HepG2 (cell line): ENCODE measurements around the gene RPL18. TPM values are rescaled to one million over a fixed set of nuclear protein-coding genes. Genes with fewer than 3 reads are reported as not detected.

Source experiments
- AKAP8 ChIP-seq: sonication (generic); formaldehyde crosslinking; IDR thresholded peaks from 2 replicates; pipeline ENCODE4 v1.5.1; 2020; ENCODE audit warnings: mild to moderate bottlenecking, missing genetic modification reagents
- DBP ChIP-seq: sonication (generic); formaldehyde crosslinking; IDR thresholded peaks from 2 replicates; pipeline ENCODE4 v1.4.0; 2020; ENCODE audit warnings: missing genetic modification reagents; ENCODE audit errors: not compliant biosample characterization
- FLYWCH1 ChIP-seq: sonication (generic); formaldehyde crosslinking; IDR thresholded peaks from 2 replicates; pipeline ENCODE4 v1.8.1; 2023; ENCODE audit warnings: mild to moderate bottlenecking, missing genetic modification reagents
- IRF1 ChIP-seq: sonication (generic); formaldehyde crosslinking; IDR thresholded peaks from 2 replicates; pipeline ENCODE4 v1.4.0; 2020; ENCODE audit warnings: low read depth, mild to moderate bottlenecking, missing genetic modification reagents
- NFIC ChIP-seq: IDR thresholded peaks from 2 replicates; pipeline ENCODE4 v1.6.1; 2012; ENCODE audit warnings: mild to moderate bottlenecking, low read length, inconsistent platforms
- PBX2 ChIP-seq: IDR thresholded peaks from 2 replicates; pipeline ENCODE4 v1.6.1; 2016; ENCODE audit warnings: control low read depth
- TFDP1 ChIP-seq: IDR thresholded peaks from 2 replicates; pipeline ENCODE4 v1.6.1; 2016; ENCODE audit warnings: missing compliant biosample characterization, missing genetic modification reagents, borderline replicate concordance
- XBP1 ChIP-seq: sonication (generic); formaldehyde crosslinking; IDR thresholded peaks from 2 replicates; pipeline ENCODE4 v1.5.0; 2020; ENCODE audit warnings: missing genetic modification reagents
- ZBTB26 ChIP-seq: IDR thresholded peaks from 2 replicates; pipeline ENCODE4 v1.6.1; 2016; ENCODE audit warnings: missing compliant biosample characterization, missing genetic modification reagents, borderline replicate concordance
- ZNF124 ChIP-seq: sonication (generic); formaldehyde crosslinking; IDR thresholded peaks from 2 replicates; pipeline ENCODE4 v1.4.0; 2020; ENCODE audit warnings: missing genetic modification reagents
- ZNF17 ChIP-seq: sonication (generic); formaldehyde crosslinking; IDR thresholded peaks from 2 replicates; pipeline ENCODE4 v1.5.0; 2020; ENCODE audit warnings: mild to moderate bottlenecking, missing genetic modification reagents
- ZNF275 ChIP-seq: sonication (generic); formaldehyde crosslinking; IDR thresholded peaks from 2 replicates; pipeline ENCODE4 v1.8.0; 2022; ENCODE audit warnings: missing genetic modification reagents, mild to moderate bottlenecking, inconsistent platforms, borderline replicate concordance
- ZNF280B ChIP-seq: sonication (generic); formaldehyde crosslinking; IDR thresholded peaks from 2 replicates; pipeline ENCODE4 v1.5.0; 2020; ENCODE audit warnings: missing genetic modification reagents, mild to moderate bottlenecking, borderline replicate concordance
- ZNF619 ChIP-seq: sonication (generic); formaldehyde crosslinking; IDR thresholded peaks from 2 replicates; pipeline ENCODE4 v1.4.0; 2020; ENCODE audit warnings: mild to moderate bottlenecking, missing genetic modification reagents
- ZNF788 ChIP-seq: sonication (generic); formaldehyde crosslinking; IDR thresholded peaks from 2 replicates; pipeline ENCODE4 v1.5.0; 2020; ENCODE audit warnings: mild to moderate bottlenecking, missing genetic modification reagents, borderline replicate concordance
- polyA plus RNA-seq, 8 experiments: library from polyadenylated mRNA; depleted of rRNA in 3 of 8; stranded (reverse) in 7 of 8; unstranded in 1 of 8; fragments of >200 nt; fragmentation: Illumina TruSeq in 4 of 8; extraction: Trizol in 4 of 8; gene quantifications; 2 replicates each; pipeline versions ENCODE4 v1.2.1 to v1.2.3, GENCODE V29; 2011 to 2016; ENCODE audit warnings: low read depth in 4 of 8, missing spikeins in 1 of 8, mixed read lengths in 1 of 8; ENCODE audit not compliant: insufficient read depth in 1 of 8
- total RNA-seq, 5 experiments: library from RNA; depleted of rRNA; stranded (reverse); fragments of >200 nt; fragmentation: Illumina TruSeq; extraction: Trizol; gene quantifications; 2 replicates each; pipeline ENCODE4 v1.2.3, GENCODE V29; 2016; ENCODE audit warnings: low read depth in 1 of 5

Gene RPL18
- total and polyA plus RNA-seq, 2 of the 13 experiments (the other 11 are each of a cell fraction or from before 2014, with no cell fraction given), result 1,485 to 1,639 TPM

- TF ChIP-seq TFDP1 (CRISPR knock-in tag) (peak; percentile 92), AKAP8 (no peak), ZNF788 (CRISPR knock-in tag) (peak; percentile 48; the same call in 1 of the 2 replicates), ZBTB26 (CRISPR knock-in tag) (no peak; the same call in 1 of the 2 replicates), ZNF17 (CRISPR knock-in tag) (no peak), NFIC (no peak), XBP1 (no peak), ZNF124 (CRISPR knock-in tag) (0 out of 2 replicates have a peak, but pooled peaks have one; percentile 16), PBX2 (CRISPR knock-in tag) (no peak), ZNF619 (CRISPR knock-in tag) (no peak), FLYWCH1 (CRISPR knock-in tag) (no peak), IRF1 (CRISPR knock-in tag) (no peak), ZNF280B (CRISPR knock-in tag) (peak; percentile 87), ZNF275 (CRISPR knock-in tag) (no peak), DBP (CRISPR knock-in tag) (no peak)
These were observed 15.7 kb upstream of the RPL18 start (continued) for GRCh38 chr19:48634424-48635262.
